ENCODE measurements around the gene APOH.

APOH gene

DNA sequence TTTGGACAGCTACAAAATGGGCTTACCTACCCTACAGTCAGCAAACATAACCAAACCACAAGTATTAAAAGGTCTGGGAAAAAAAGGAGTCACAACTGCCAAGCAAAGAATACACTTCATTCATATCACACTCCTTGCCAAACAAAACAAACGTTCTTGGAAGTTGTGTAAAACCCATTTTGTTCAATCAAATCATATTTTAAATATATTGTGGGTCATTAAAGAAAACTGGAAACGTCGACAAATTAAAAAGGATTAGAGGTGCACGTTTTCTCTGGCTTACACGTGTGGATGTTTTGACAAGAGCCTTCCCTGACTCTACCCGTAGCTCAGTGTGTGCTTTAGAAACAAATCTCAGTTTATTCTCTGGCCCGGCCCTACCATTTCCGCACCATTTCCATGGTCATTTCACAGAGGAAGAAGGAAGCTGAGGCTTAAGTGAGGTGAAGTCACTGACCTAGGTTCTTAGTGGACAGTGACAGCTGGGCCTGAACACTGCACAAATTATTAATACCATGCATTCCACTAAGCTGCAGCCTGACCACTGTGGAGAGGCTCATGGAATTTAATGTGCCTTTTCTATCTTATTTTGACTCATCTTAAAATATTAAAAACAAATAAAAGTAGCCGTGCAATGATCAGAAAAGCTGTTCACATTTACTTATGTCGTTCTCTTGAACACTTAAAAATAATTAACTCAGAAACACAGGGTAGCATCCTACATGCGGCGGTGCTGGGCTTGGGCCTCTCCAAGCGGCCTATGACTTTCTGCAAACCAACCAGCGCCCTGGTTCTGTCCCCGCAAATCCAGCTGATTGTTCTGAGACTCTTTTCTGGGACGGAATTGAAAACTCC lies 38.2 kb downstream of the APOH start:
- no peak for DNase-seq

DNA sequence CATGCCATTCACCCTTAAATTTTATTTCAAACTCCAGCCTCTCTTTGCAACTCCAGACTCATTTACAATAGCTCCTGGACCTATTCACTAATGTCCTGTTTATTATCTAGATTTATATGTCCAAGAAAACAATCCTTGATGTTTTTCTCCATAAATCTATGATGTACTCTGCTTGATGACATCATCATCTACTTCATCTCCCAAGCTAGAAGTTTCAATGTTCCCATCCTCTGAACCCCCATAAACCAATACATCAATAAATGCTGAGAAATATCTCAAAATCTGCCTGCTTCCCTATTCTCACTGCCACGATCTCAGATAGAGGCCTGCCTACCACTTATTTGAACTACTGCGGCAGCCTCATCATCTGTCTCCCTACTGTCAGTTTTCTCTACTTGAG lies 41.5 kb downstream of the APOH start:
- DNase-seq = no peak

DNA sequence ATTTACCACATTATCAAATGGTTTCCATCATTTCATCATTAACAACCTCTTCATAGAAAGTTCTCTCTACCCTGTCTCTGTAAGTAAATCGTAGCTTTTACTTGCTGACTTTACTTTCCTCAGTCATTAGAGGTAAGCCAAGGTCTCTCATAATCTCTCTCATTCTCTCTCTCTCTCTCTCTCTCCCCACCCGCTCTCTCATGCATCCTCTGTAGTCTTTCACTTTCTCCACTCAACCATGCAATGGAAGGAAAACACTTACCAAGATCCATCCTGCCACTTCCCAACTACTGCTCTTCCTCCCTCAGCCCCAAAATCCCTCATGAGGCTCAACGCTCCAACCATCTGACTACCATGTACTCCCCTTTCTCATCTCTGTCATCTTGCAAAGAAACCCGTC lies 43.4 kb downstream of the APOH start:
- DNase-seq = no peak

DNA sequence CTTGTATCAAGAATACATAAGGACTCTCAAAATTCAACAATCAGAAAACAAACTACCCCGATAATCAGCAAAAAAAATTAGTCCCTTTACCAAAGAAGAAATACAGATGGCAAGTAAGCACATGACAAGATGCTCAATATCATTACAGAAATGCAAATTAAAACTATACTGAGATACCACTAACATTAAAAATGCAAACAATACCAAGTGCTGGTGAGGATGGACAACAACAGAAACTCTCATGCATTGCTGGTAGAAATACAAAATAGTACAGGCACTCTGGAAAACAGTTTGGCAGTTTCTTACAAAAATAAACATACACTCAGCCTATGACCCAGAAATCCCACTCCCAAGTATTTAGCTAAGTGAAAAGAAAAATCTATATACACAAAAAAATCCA lies 44.8 kb downstream of the APOH start:
- DNase-seq = no peak

DNA sequence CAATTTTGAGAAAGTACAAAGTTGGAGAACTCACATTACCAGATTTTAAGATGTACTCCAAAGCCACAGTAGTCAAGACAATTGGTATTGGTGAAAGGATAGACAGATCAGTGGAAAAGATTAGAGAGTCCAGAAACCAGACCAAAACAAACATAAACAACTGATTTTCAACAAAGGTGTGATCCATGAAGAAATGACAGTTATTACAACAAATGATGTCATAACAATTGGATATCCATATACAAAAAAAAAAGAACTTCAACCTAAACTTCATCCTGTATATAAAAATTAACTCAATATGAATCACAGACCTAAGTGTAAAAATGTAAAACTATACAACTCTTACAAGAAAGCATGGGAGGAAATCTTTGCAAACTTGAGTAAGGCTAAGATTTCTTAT lies 45.7 kb downstream of the APOH start:
- no peak for DNase-seq

DNA sequence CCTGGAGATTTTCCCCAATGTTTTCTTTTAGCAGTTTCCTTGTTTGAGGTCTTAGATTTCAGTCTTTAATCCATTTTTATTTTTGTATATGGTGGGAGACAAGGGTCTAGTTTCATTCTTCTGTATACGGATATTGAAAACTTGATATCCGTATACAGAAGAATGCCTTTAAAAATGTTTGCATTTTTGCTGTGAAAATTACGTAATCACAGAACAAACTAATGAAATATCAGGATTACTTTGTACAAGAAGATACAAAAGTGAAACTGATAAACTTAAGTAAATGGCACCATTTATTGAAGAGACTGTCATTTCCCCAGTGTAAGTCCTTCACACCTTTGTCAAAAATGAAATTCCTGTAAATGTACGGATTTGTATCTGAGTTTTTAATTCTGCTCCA lies 50.6 kb downstream of the APOH start:
- DNase-seq = no peak

GRCh38 chr17:66177048-66177447 lies 52.2 kb downstream of the APOH start:
- no peak for DNase-seq

DNA sequence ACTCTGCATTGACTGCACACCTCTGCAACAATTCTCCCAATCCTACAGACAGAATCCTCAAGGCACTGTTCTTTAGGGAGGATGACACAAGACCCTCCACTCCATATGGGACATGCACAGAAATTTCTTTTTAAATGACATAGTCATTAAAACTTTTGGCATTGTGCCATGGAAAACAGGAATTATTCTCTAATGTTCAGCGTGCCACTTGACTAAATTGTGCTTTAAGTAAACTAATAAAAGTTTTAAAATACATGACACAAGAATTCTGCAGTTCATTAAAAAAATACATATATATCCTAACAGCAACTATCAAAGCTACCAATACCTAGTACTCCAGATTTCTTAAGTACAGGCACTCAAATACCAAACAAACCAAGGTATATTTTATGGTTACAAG lies 53.3 kb downstream of the APOH start:
- no peak for DNase-seq

- DNase-seq = no peak
Measured at GRCh38 chr17:66172691-66173223, 56.5 kb downstream of the APOH start.

GRCh38 chr17:66172144-66172543 lies 57.1 kb downstream of the APOH start:
- no peak for DNase-seq

DNA sequence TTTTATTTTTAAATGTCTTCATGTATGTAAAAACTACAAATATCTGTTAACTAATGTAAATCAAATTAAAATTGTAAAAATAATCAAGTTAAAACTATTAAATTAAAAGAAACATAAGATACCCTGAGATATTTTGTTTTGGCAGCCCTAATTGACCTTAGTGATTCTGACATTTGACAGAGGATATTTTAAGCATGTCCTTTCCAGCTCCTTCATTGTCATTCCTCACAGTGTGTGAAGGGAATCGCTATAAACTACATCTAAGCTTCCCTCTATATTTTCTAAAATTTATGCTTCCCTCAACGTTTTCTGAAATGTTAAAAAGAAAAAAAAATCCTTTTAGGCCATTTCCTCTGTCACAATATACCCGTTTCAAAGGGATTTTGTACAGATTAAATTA lies 57.5 kb downstream of the APOH start:
- no peak for DNase-seq

- no peak for DNase-seq
Measured at GRCh38 chr17:66171172-66171571, 58.0 kb downstream of the APOH start.

GRCh38 chr17:66169839-66170238 lies 59.4 kb downstream of the APOH start:
- DNase-seq = no peak

GRCh38 chr17:66167189-66167815 lies 61.9 kb downstream of the APOH start:
- no peak for DNase-seq

- DNase-seq = peak; percentile 35
Measured at GRCh38 chr17:66165537-66166123, 63.6 kb downstream of the APOH start.
